ENCODE results near the gene PRPSAP1. TPM values are rescaled to one million over a fixed set of nuclear protein-coding genes. Genes with fewer than 3 reads are reported as not detected.
A peak's percentile ranks its signal among the peaks of the same experiment; 100 is the strongest.

The PRPSAP1 gene
- polyA plus RNA-seq, 1 of the 3 experiments (the other 2 are of a cell fraction) = 118 TPM

GRCh38 chr17:76354747-76355310 lies 1.1 kb upstream of the PRPSAP1 start:
- TF ChIP-seq SIN3A (IDR thresholded peaks at IDR 0.05; ENCODE audit: borderline replicate concordance, low read depth, low read length) (no peak), GATA2 (CRISPR knock-in tag; IDR thresholded peaks at IDR 0.05) (no peak), TEAD4 (IDR thresholded peaks at IDR 0.05; ENCODE audit: borderline replicate concordance, insufficient read depth) (no peak), FOXJ3 (CRISPR knock-in tag; IDR thresholded peaks at IDR 0.05) (no peak), RXRA (IDR thresholded peaks at IDR 0.05; ENCODE audit: borderline replicate concordance, low read depth) (no peak), FOXM1 (IDR thresholded peaks at IDR 0.05; ENCODE audit: low read depth) (no peak)
- TF ChIP-seq, protein P1, sequence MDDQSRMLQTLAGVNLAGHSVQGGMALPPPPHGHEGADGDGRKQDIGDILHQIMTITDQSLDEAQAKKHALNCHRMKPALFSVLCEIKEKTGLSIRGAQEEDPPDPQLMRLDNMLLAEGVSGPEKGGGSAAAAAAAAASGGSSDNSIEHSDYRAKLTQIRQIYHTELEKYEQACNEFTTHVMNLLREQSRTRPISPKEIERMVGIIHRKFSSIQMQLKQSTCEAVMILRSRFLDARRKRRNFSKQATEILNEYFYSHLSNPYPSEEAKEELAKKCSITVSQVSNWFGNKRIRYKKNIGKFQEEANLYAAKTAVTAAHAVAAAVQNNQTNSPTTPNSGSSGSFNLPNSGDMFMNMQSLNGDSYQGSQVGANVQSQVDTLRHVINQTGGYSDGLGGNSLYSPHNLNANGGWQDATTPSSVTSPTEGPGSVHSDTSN (IDR thresholded peaks at IDR 0.05) = no peak
- no peak overlapping the region for H2AFZ ChIP-seq (ENCODE audit: low read depth)
- peaks cover 35% of the 10 kb centered on the region for H3K79me2 ChIP-seq (ENCODE audit: insufficient read depth)
- no peak overlapping the region for H3K27ac ChIP-seq (ENCODE audit: low read depth in 2 of 2, low read length in 1 of 2)
- DNase-seq = no peak
- peaks cover 12% of the 10 kb centered on the region for H3F3A ChIP-seq (replicated peaks; ENCODE audit: insufficient read depth)
- no peaks in the 10 kb centered on the region for H3K9me2 ChIP-seq
- ChIA-PET POLR2A (interaction anchor here (0.6 to 4.9 kb wide), 4 partner anchors 15 to 43 kb away, joined by 4 to 39 read pairs (median 8); partner anchors contain the start of gene SPHK1), CTCF (interaction anchor here (1.0 to 8.3 kb wide), 5 partner anchors 16 to 56 kb away, joined by 3 to 128 read pairs (median 21); partner anchors contain the start of gene SPHK1)
- no peak overlapping the region for H3K4me3 ChIP-seq (ENCODE audit: low read depth in 2 of 2, low read length in 1 of 2)
- H3K36me3 ChIP-seq (replicated peaks in 1 of 2; ENCODE audit: control insufficient read depth in 1 of 2, insufficient read depth in 2 of 2, low read length in 1 of 2) = peaks cover 0 to 11% of the 10 kb centered on the region in 2 experiments
- H3K9ac ChIP-seq = no peak overlapping the region
- peaks cover 7 to 10% of the 10 kb centered on the region in 2 experiments; a peak in 2 of 4 replicates for H3K4me1 ChIP-seq (ENCODE audit: control insufficient read depth in 1 of 2, insufficient read depth in 2 of 2, low read depth in 1 of 2, low read length in 1 of 2)
- H4K20me1 ChIP-seq (ENCODE audit: insufficient read depth) = no peaks in the 10 kb centered on the region
- 85% methylated on average over 13 of the region's 13 CpGs for WGBS (ENCODE audit: low lambda C conversion rate)
- H3K9me3 ChIP-seq = no peaks in the 10 kb centered on the region
- H3K27me3 ChIP-seq (ENCODE audit: insufficient read depth) = no peaks in the 10 kb centered on the region
- H3K4me2 ChIP-seq = no peak overlapping the region

DNA sequence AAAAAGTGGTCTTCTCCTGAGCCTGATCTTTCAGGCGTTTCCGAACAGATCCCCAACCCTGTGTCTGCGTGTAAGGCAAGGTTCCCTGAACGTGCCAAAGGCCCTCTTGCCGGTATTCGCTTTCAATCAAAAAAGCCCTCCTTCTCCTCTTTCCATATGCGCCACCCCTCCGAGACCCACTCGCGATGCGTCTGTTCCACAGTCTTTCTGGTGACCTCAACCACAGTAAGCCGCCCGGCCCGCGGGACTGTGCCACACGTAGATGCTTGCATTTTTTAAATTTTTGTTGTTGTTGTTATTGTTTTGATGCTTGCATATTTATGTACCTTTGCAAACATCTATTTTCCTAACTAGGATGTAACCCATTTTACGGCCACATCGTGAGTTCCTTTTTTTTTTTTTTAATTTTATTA lies 607 bp upstream of the PRPSAP1 start:
- H3K27me3 ChIP-seq (ENCODE audit: insufficient read depth) = no peaks in the 10 kb centered on the region
- no peaks in the 10 kb centered on the region for H3K9me2 ChIP-seq
- H3K4me2 ChIP-seq = peak overlapping the region; percentile 75
- ChIA-PET POLR2A (interaction anchor here (0.6 to 4.9 kb wide), 8 partner anchors 8 to 381 kb away, joined by 3 to 39 read pairs (median 6); partner anchors contain the start of gene SPHK1), CTCF (interaction anchor here (0.7 to 8.3 kb wide), 18 partner anchors 9 to 269 kb away, joined by 3 to 128 read pairs (median 4); partner anchors contain the start of gene SPHK1)
- peak overlapping the region; percentile 83 to 90 for H3K27ac ChIP-seq (ENCODE audit: low read depth in 2 of 2, low read length in 1 of 2)
- H3K79me2 ChIP-seq (ENCODE audit: insufficient read depth) = peaks cover 40% of the 10 kb centered on the region
- WGBS (ENCODE audit: low lambda C conversion rate) = 10% methylated on average over 18 of the region's 18 CpGs
- H3F3A ChIP-seq (replicated peaks; ENCODE audit: insufficient read depth) = peaks cover 10% of the 10 kb centered on the region
- H3K9ac ChIP-seq = peak overlapping the region; percentile 76
- peaks cover 0 to 11% of the 10 kb centered on the region in 2 experiments for H3K36me3 ChIP-seq (replicated peaks in 1 of 2; ENCODE audit: control insufficient read depth in 1 of 2, insufficient read depth in 2 of 2, low read length in 1 of 2)
- peak overlapping the region; percentile 65 to 87 for H3K4me3 ChIP-seq (ENCODE audit: low read depth in 2 of 2, low read length in 1 of 2)
- H4K20me1 ChIP-seq (ENCODE audit: insufficient read depth) = no peaks in the 10 kb centered on the region
- H2AFZ ChIP-seq (ENCODE audit: low read depth) = peak overlapping the region; percentile 99
- TF ChIP-seq TCF12 (IDR thresholded peaks at IDR 0.05) = no peak
- DNase-seq = no peak
- peaks cover 7 to 10% of the 10 kb centered on the region in 2 experiments; a peak in 2 of 4 replicates for H3K4me1 ChIP-seq (ENCODE audit: control insufficient read depth in 1 of 2, insufficient read depth in 2 of 2, low read depth in 1 of 2, low read length in 1 of 2)
- no peaks in the 10 kb centered on the region for H3K9me3 ChIP-seq

Measured in SK-N-SH (cell line).